ENCODE results near the gene VRK2. TPM values are rescaled to one million over a fixed set of nuclear protein-coding genes. Genes with fewer than 3 reads are reported as not detected.
"Not testable (repeated sequence)": the region's sequence is repeated elsewhere in the genome, so short reads cannot be mapped to it uniquely, and the experiment has no call there.

Gene VRK2
- total RNA-seq, 1 experiment from 2014 or later, result 24.4 TPM

GRCh38 chr2:58107803-58108710 is 61.5 kb downstream of the VRK2 start:
- DNase-seq (ENCODE audit: low read depth), result peak; percentile 94

GRCh38 chr2:58109481-58109880 is 62.9 kb downstream of the VRK2 start:
- DNase-seq (ENCODE audit: low read depth), result no peak

GRCh38 chr2:58110765-58111164 is 64.2 kb downstream of the VRK2 start:
- no peak for DNase-seq (ENCODE audit: low read depth)

- DNase-seq (ENCODE audit: low read depth), result not testable (repeated sequence)
Observed at GRCh38 chr2:58113563-58113962, 67.0 kb downstream of the VRK2 start.

- DNase-seq (ENCODE audit: low read depth), result no peak
Observed at GRCh38 chr2:58120626-58121229, 74.1 kb downstream of the VRK2 start.

GRCh38 chr2:58122040-58122439 is 75.4 kb downstream of the VRK2 start:
- DNase-seq (ENCODE audit: low read depth), result no peak

- no peak for DNase-seq (ENCODE audit: low read depth)
Observed at GRCh38 chr2:58122540-58122939, 75.9 kb downstream of the VRK2 start.

GRCh38 chr2:58127111-58127510 is 80.5 kb downstream of the VRK2 start:
- DNase-seq (ENCODE audit: low read depth), result no peak

- no peak for DNase-seq (ENCODE audit: low read depth)
Observed at GRCh38 chr2:58130238-58130637, 83.6 kb downstream of the VRK2 start.

- no peak for DNase-seq (ENCODE audit: low read depth)
Observed at GRCh38 chr2:58131191-58132011, 84.8 kb downstream of the VRK2 start.

- DNase-seq (ENCODE audit: low read depth), result no peak
Observed at GRCh38 chr2:58133395-58133794, 86.8 kb downstream of the VRK2 start.

GRCh38 chr2:58135861-58136260 is 89.3 kb downstream of the VRK2 start:
- no peak for DNase-seq (ENCODE audit: low read depth)

- peak; percentile 58 for DNase-seq (ENCODE audit: low read depth)
Observed at GRCh38 chr2:58137221-58137620, 90.6 kb downstream of the VRK2 start.

GRCh38 chr2:58137856-58138255 is 91.2 kb downstream of the VRK2 start:
- DNase-seq (ENCODE audit: low read depth), result no peak

- peak; percentile 43 for DNase-seq (ENCODE audit: low read depth)
Observed at GRCh38 chr2:58138396-58139030, 91.9 kb downstream of the VRK2 start.

- DNase-seq (ENCODE audit: low read depth), result no peak
Observed at GRCh38 chr2:58140508-58141072, 94.0 kb downstream of the VRK2 start.

- not testable (repeated sequence) for DNase-seq (ENCODE audit: low read depth)
Observed at GRCh38 chr2:58145769-58146168, 99.2 kb downstream of the VRK2 start.

- DNase-seq (ENCODE audit: low read depth), result peak; percentile 85
Observed at GRCh38 chr2:58146707-58147106, 100.1 kb downstream of the VRK2 start.

- no peak for DNase-seq (ENCODE audit: low read depth)
Observed at GRCh38 chr2:58155160-58155778, 108.7 kb downstream of the VRK2 start.

- peak; percentile 24 for DNase-seq (ENCODE audit: low read depth)
Observed at GRCh38 chr2:58156780-58157179, 110.2 kb downstream of the VRK2 start.

GRCh38 chr2:58157754-58158153 is 111.1 kb downstream of the VRK2 start:
- DNase-seq (ENCODE audit: low read depth), result no peak

Measured in HT1080 (cell line).